ENCODE data around the gene SLC9A9.

Gene SLC9A9

DNA sequence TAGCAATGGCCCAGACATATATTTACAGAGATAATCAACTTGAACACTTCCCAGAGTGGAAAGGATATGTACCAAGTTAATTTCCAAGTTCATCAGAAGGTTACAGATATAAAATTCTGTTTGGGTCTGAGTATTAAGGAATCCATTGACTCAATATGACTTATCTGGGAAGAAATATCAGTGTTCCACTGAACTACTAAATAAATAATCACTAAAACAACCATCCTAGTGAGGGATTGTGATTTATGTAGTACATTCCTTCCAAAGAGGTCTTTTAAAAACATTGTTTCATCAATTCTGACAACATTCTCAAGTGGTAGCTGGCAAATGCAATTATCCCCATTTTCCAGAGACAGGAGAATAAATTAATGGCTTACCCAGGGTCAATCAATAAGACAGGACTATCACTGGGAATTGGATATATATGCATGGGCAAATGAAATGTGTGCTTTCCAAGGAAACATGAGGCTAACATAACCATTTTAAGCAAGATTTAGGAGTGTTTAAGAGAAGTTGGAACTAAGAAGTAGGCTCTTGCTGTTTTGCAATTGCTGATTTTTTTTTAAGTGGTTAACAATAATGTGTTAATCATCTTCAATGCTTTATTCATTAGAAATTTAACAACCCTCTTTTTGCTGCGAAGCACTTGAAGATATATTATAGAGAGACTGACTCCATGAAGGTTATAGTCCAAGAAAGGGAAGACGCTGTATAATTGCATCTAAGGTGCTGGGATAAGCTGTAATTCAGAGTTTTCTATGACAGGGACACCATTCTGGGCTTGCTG is 37.9 kb downstream of the SLC9A9 start:
- Histone ChIP-seq H3K4me3 (ENCODE audit: low read depth in 1 of 2, low read length in 2 of 2) (no peak overlapping the region), H3K79me2 (ENCODE audit: insufficient read depth, low read length) (no peaks in the 10 kb centered on the region), H2AFZ (ENCODE audit: low read depth, low read length) (no peak overlapping the region), H3K9ac (ENCODE audit: low read depth, low read length) (no peak overlapping the region), H3K27me3 (ENCODE audit: insufficient read depth, low read length, poor library complexity) (no peaks in the 10 kb centered on the region), H3K36me3 (ENCODE audit: insufficient read depth, low read length) (no peaks in the 10 kb centered on the region), H4K20me1 (ENCODE audit: insufficient read depth, low read length) (no peaks in the 10 kb centered on the region), H3K4me2 (ENCODE audit: insufficient read depth, low read length) (no peak overlapping the region), H3K27ac (ENCODE audit: low read length) (no peak overlapping the region), H3K9me3 (ENCODE audit: insufficient read depth, low read length, severe bottlenecking) (no peaks in the 10 kb centered on the region), H3K4me1 (ENCODE audit: insufficient read depth, low read length) (peaks cover 2% of the 10 kb centered on the region; the same call in 1 of the 2 replicates)
- TF ChIP-seq EZH2 (IDR thresholded peaks at IDR 0.05; ENCODE audit: borderline replicate concordance, low read depth, low read length, severe bottlenecking) = no peak
- no peak for TF ChIP-seq CTCF (IDR thresholded peaks at IDR 0.05; ENCODE audit: borderline replicate concordance, extremely low read depth, low read length, poor library complexity, severe bottlenecking)
- no peak for ATAC-seq (ENCODE audit: insufficient read depth, low read depth)
- DNase-seq = no peak

GRCh38 chr3:143809121-143809621 is 39.1 kb downstream of the SLC9A9 start:
- Histone ChIP-seq H3K4me1 (ENCODE audit: insufficient read depth, low read length) (peaks cover 2% of the 10 kb centered on the region; the same call in 1 of the 2 replicates), H3K9ac (ENCODE audit: low read depth, low read length) (no peak overlapping the region), H4K20me1 (ENCODE audit: insufficient read depth, low read length) (no peaks in the 10 kb centered on the region), H2AFZ (ENCODE audit: low read depth, low read length) (no peak overlapping the region), H3K36me3 (ENCODE audit: insufficient read depth, low read length) (no peaks in the 10 kb centered on the region), H3K27me3 (ENCODE audit: insufficient read depth, low read length, poor library complexity) (no peaks in the 10 kb centered on the region), H3K9me3 (ENCODE audit: insufficient read depth, low read length, severe bottlenecking) (no peaks in the 10 kb centered on the region), H3K27ac (ENCODE audit: low read length) (no peak overlapping the region), H3K79me2 (ENCODE audit: insufficient read depth, low read length) (no peaks in the 10 kb centered on the region), H3K4me2 (ENCODE audit: insufficient read depth, low read length) (no peak overlapping the region), H3K4me3 (ENCODE audit: low read depth in 1 of 2, low read length in 2 of 2) (no peak overlapping the region)
- no peak for ATAC-seq (ENCODE audit: insufficient read depth, low read depth)
- no peak for DNase-seq
- TF ChIP-seq EZH2 (IDR thresholded peaks at IDR 0.05; ENCODE audit: borderline replicate concordance, low read depth, low read length, severe bottlenecking) (no peak), CTCF (IDR thresholded peaks at IDR 0.05; ENCODE audit: borderline replicate concordance, extremely low read depth, low read length, poor library complexity, severe bottlenecking) (no peak)

GRCh38 chr3:143808030-143808429 is 40.2 kb downstream of the SLC9A9 start:
- Histone ChIP-seq H3K79me2 (ENCODE audit: insufficient read depth, low read length) (no peaks in the 10 kb centered on the region), H3K4me2 (ENCODE audit: insufficient read depth, low read length) (no peak overlapping the region), H3K27ac (ENCODE audit: low read length) (no peak overlapping the region), H3K27me3 (ENCODE audit: insufficient read depth, low read length, poor library complexity) (no peaks in the 10 kb centered on the region), H3K4me3 (ENCODE audit: low read depth in 1 of 2, low read length in 2 of 2) (no peak overlapping the region), H2AFZ (ENCODE audit: low read depth, low read length) (no peak overlapping the region), H3K4me1 (ENCODE audit: insufficient read depth, low read length) (peaks cover 2% of the 10 kb centered on the region; the same call in 1 of the 2 replicates), H3K9ac (ENCODE audit: low read depth, low read length) (no peak overlapping the region), H3K36me3 (ENCODE audit: insufficient read depth, low read length) (no peaks in the 10 kb centered on the region), H3K9me3 (ENCODE audit: insufficient read depth, low read length, severe bottlenecking) (no peaks in the 10 kb centered on the region), H4K20me1 (ENCODE audit: insufficient read depth, low read length) (no peaks in the 10 kb centered on the region)
- TF ChIP-seq EZH2 (IDR thresholded peaks at IDR 0.05; ENCODE audit: borderline replicate concordance, low read depth, low read length, severe bottlenecking) (no peak), CTCF (IDR thresholded peaks at IDR 0.05; ENCODE audit: borderline replicate concordance, extremely low read depth, low read length, poor library complexity, severe bottlenecking) (no peak)
- no peak for DNase-seq
- ATAC-seq (ENCODE audit: insufficient read depth, low read depth) = no peak

All from DND-41 (cell line).